DOHH2 (cell line): Measurements from ENCODE around the gene WDR5.

ENCODE experiments used
- CTCF ChIP-seq: fragments of 200-600 bp; sonication (generic); IDR thresholded peaks from one replicate; pipeline ENCODE4 v1.5.1; 2014; ENCODE audit warnings: antibody characterized with exemption, mild to moderate bottlenecking, low read depth, low read length; ENCODE audit not compliant: poor library complexity, severe bottlenecking
- EZH2phosphoT487 ChIP-seq: fragments of 200-600 bp; sonication (generic); IDR thresholded peaks from 2 replicates; pipeline ENCODE4 v1.6.1; 2017; ENCODE audit warnings: borderline replicate concordance, mild to moderate bottlenecking, antibody characterized with exemption, low read length, moderate library complexity, mixed read lengths

GRCh38 chr9:134155812-134156377 lies 20.0 kb downstream of the WDR5 start:
- TF ChIP-seq CTCF (no peak), EZH2phosphoT487 (no peak)
